ENCODE measurements around the gene CNNM3.
"Not testable (repeated sequence)": the region's sequence is repeated elsewhere in the genome, so short reads cannot be mapped to it uniquely, and the experiment has no call there.

CNNM3 gene

GRCh38 chr2:96816127-96816835 is at the start of gene CNNM3:
CNNM3 (plus strand) TSS chr2:96816268; CDS start chr2:96816278, 10 bp downstream.
- DNase-seq = peak; percentile 73 to 85

GRCh38 chr2:96767135-96767871 is 48.8 kb upstream of the CNNM3 start:
- DNase-seq = no peak

GRCh38 chr2:96768083-96768561 is 47.9 kb upstream of the CNNM3 start:
- DNase-seq = no peak

- no peak for DNase-seq
Measured at GRCh38 chr2:96769814-96770213, 46.3 kb upstream of the CNNM3 start.

GRCh38 chr2:96770442-96771202 is 45.4 kb upstream of the CNNM3 start:
- no peak for DNase-seq

GRCh38 chr2:96771796-96772618 is 44.1 kb upstream of the CNNM3 start:
- DNase-seq = no peak

GRCh38 chr2:96772903-96773671 is 43.0 kb upstream of the CNNM3 start:
- no peak for DNase-seq

GRCh38 chr2:96773922-96774321 is 42.1 kb upstream of the CNNM3 start:
- DNase-seq = no peak

GRCh38 chr2:96775160-96775559 is 40.9 kb upstream of the CNNM3 start:
- no peak for DNase-seq

- DNase-seq = no peak
Measured at GRCh38 chr2:96783388-96783787, 32.7 kb upstream of the CNNM3 start.

- no peak for DNase-seq
Measured at GRCh38 chr2:96787411-96787810, 28.7 kb upstream of the CNNM3 start.

GRCh38 chr2:96788442-96789244 is 27.4 kb upstream of the CNNM3 start:
- DNase-seq = peak; percentile 74 to 85

GRCh38 chr2:96789245-96789617 is 26.8 kb upstream of the CNNM3 start:
- DNase-seq = no peak

- DNase-seq = no peak
Measured at GRCh38 chr2:96792772-96793749, 23.0 kb upstream of the CNNM3 start.

GRCh38 chr2:96795076-96795475 is 21.0 kb upstream of the CNNM3 start:
- no peak for DNase-seq

GRCh38 chr2:96796497-96796896 is 19.6 kb upstream of the CNNM3 start:
- DNase-seq = not testable (repeated sequence)

- no peak for DNase-seq
Measured at GRCh38 chr2:96797066-96797625, 18.9 kb upstream of the CNNM3 start.

- no peak for DNase-seq
Measured at GRCh38 chr2:96798733-96799622, 17.1 kb upstream of the CNNM3 start.

Data from NCI-H524 (cell line).